Liver (tissue), 9 donors: Measurements from ENCODE around the gene CSPG5. TPM values are rescaled to one million over a fixed set of nuclear protein-coding genes. Genes with fewer than 3 reads are reported as not detected.

Experiments
- DNase-seq: peaks from one replicate; pipeline ENCODE4 v3.0.0-alpha.2; 2017; ENCODE audit warnings: low spot score
- H3K27ac ChIP-seq, 2 donors: one replicate each; pipeline ENCODE4 v1.7.0; 2013; ENCODE audit warnings: inconsistent platforms in 2 of 2, low read length in 2 of 2, control low read depth in 1 of 2, low read depth in 1 of 2, mild to moderate bottlenecking in 1 of 2
- H3K27me3 ChIP-seq, 4 donors: one replicate each; pipeline versions ENCODE4 v1.6.1 to v1.7.0; 2013; ENCODE audit warnings: low read length in 3 of 4, inconsistent platforms in 1 of 4, mild to moderate bottlenecking in 1 of 4, moderate library complexity in 1 of 4; ENCODE audit not compliant: control insufficient read depth in 4 of 4, insufficient read depth in 4 of 4
- H3K36me3 ChIP-seq, 4 donors: one replicate each; pipeline versions ENCODE4 v1.6.1 to v1.7.0; 2013; ENCODE audit warnings: low read length in 3 of 4, mild to moderate bottlenecking in 3 of 4, low read depth in 1 of 4, moderate library complexity in 1 of 4; ENCODE audit not compliant: control insufficient read depth in 4 of 4, insufficient read depth in 3 of 4
- H3K4me1 ChIP-seq, 4 donors: one replicate each; pipeline versions ENCODE4 v1.6.1 to v1.7.0; 2013; ENCODE audit warnings: low read length in 3 of 4, mild to moderate bottlenecking in 3 of 4, moderate library complexity in 1 of 4; ENCODE audit not compliant: control insufficient read depth in 4 of 4, insufficient read depth in 4 of 4
- H3K4me3 ChIP-seq, 3 donors: one replicate each; pipeline versions ENCODE4 v1.6.1 to v1.7.0; 2013; ENCODE audit warnings: low read length in 3 of 3, control low read depth in 1 of 3, low read depth in 1 of 3, mild to moderate bottlenecking in 1 of 3
- H3K9ac ChIP-seq, 2 donors: one replicate each; pipeline ENCODE4 v1.7.0; 2013; ENCODE audit warnings: low read length in 2 of 2, mild to moderate bottlenecking in 2 of 2, moderate library complexity in 2 of 2, control low read depth in 1 of 2, low read depth in 1 of 2
- H3K9me3 ChIP-seq, 4 donors: one replicate each; pipeline versions ENCODE4 v1.6.1 to v1.7.0; 2013; ENCODE audit warnings: low read length in 3 of 4; ENCODE audit not compliant: control insufficient read depth in 4 of 4
- CTCF ChIP-seq: fragments of 150-350 bp; IDR thresholded peaks from 2 replicates; pipeline ENCODE4 v1.5.1; 2017; ENCODE audit warnings: improper control_type of control experiment, low read depth, low read length; ENCODE audit not compliant: missing input control
- EGR1 ChIP-seq, 2 donors: IDR thresholded peaks; 2 replicates each; pipeline ENCODE4 v1.6.1; 2016 to 2018; ENCODE audit warnings: antibody characterized with exemption in 2 of 2, low read depth in 2 of 2
- FOXA1 ChIP-seq: IDR thresholded peaks from 2 replicates; pipeline ENCODE4 v1.6.1; 2016; ENCODE audit warnings: antibody characterized with exemption
- FOXA2 ChIP-seq: IDR thresholded peaks from 2 replicates; pipeline ENCODE4 v1.6.1; 2016; ENCODE audit warnings: antibody characterized with exemption
- GABPA ChIP-seq, 2 donors: IDR thresholded peaks in 1 of 2; conservative IDR thresholded peaks in 1 of 2; 2 replicates each; pipeline ENCODE4 v1.6.1; 2016; ENCODE audit warnings: antibody characterized with exemption in 2 of 2, mild to moderate bottlenecking in 1 of 2, moderate library complexity in 1 of 2
- HNF4A ChIP-seq, 2 donors: conservative IDR thresholded peaks; 2 replicates each; pipeline ENCODE4 v1.6.1; 2016; ENCODE audit warnings: antibody characterized with exemption in 2 of 2, mild to moderate bottlenecking in 2 of 2
- HNF4G ChIP-seq: IDR thresholded peaks from 2 replicates; pipeline ENCODE4 v1.6.1; 2016; ENCODE audit warnings: antibody characterized with exemption
- JUND ChIP-seq, 2 donors: IDR thresholded peaks; 2 replicates each; pipeline ENCODE4 v1.6.1; 2016; ENCODE audit warnings: antibody characterized with exemption in 2 of 2
- NR2F2 ChIP-seq: IDR thresholded peaks from 2 replicates; pipeline ENCODE4 v1.6.1; 2016; ENCODE audit warnings: antibody characterized with exemption
- RAD21 ChIP-seq, 2 donors: IDR thresholded peaks; 2 replicates each; pipeline ENCODE4 v1.6.1; 2016; ENCODE audit warnings: antibody characterized with exemption in 2 of 2, mild to moderate bottlenecking in 2 of 2
- RXRA ChIP-seq, 2 donors: IDR thresholded peaks; 2 replicates each; pipeline ENCODE4 v1.6.1; 2017 to 2018; ENCODE audit warnings: antibody characterized with exemption in 2 of 2, mild to moderate bottlenecking in 1 of 2
- SP1 ChIP-seq: IDR thresholded peaks from 2 replicates; pipeline ENCODE4 v1.6.1; 2018; ENCODE audit warnings: antibody characterized with exemption, mild to moderate bottlenecking
- TAF1 ChIP-seq: conservative IDR thresholded peaks from 2 replicates; pipeline ENCODE4 v1.6.1; 2016; ENCODE audit warnings: antibody characterized with exemption, mild to moderate bottlenecking
- YY1 ChIP-seq: IDR thresholded peaks from 2 replicates; pipeline ENCODE4 v1.6.1; 2016; ENCODE audit warnings: antibody characterized with exemption, mild to moderate bottlenecking
- ZBTB33 ChIP-seq: IDR thresholded peaks from 2 replicates; pipeline ENCODE4 v1.6.1; 2016; ENCODE audit warnings: antibody characterized with exemption
- WGBS: extraction: QIAGEN DNeasy Blood & Tissue Kit; methylation state at CpG from one replicate; pipeline ENCODE4 v1.1.7; 2013; 5-methylcytosine and 5-hydroxymethylcytosine counted together
- polyA plus RNA-seq, 2 donors: library from polyadenylated mRNA; stranded (reverse) in 1 of 2; unstranded in 1 of 2; fragments of 200-250 nt in 1 of 2; fragments of >200 nt in 1 of 2; fragmentation: Nextera tagmentation in 1 of 2; extraction: Ambion mirVana in 1 of 2; gene quantifications; one replicate each; pipeline versions ENCODE4 v1.2.1 to v1.2.3, GENCODE V29; 2013 to 2015
- total RNA-seq, 2 donors: library from RNA; depleted of rRNA; stranded (reverse); fragments of >200 nt; gene quantifications; one replicate each; pipeline ENCODE4 v1.2.3, GENCODE V29; 2014
- TF ChIP-seq, protein P1 (sequence below): IDR thresholded peaks from 2 replicates; pipeline ENCODE4 v1.6.1; 2016; ENCODE audit warnings: antibody characterized with exemption, mild to moderate bottlenecking
- TF ChIP-seq, protein P2 (sequence below): IDR thresholded peaks from 2 replicates; pipeline ENCODE4 v1.6.1; 2016; ENCODE audit warnings: antibody characterized with exemption
- TF ChIP-seq, protein P3 (sequence below): IDR thresholded peaks from 2 replicates; pipeline ENCODE4 v1.6.1; 2016; ENCODE audit warnings: antibody characterized with exemption
- donor health status: healthy.
- donor health status: healthy.
- donor health status: healthy.
- donor health status: healthy.
- donor health status: healthy.

Gene CSPG5
- total and polyA plus RNA-seq, 4 donors: 0.25 to 0.42 (median 0.33) TPM; not detected in 1

GRCh38 chr3:47583320-47584075 is 4.8 kb upstream of the CSPG5 start:
- 77% methylated on average over 3 of the region's 3 CpGs for WGBS

More at GRCh38 chr3:47583320-47584075, 4.8 kb upstream of the CSPG5 start:
- H3K9me3 ChIP-seq: no peaks in the 10 kb centered on the region
- no peak overlapping the region for H3K27ac ChIP-seq
- TF ChIP-seq SP1 (no peak), GABPA (IDR thresholded peaks at IDR 0.05 in 1 of 2, conservative IDR thresholded peaks at IDR 0.05 in 1 of 2) (no peak), FOXA2 (no peak), CTCF (no peak), TAF1 (no peak), RAD21 (IDR thresholded peaks at IDR 0.05) (no peak), EGR1 (IDR thresholded peaks at IDR 0.05; ENCODE audit: low read depth in 2 of 2) (no peak), YY1 (no peak), JUND (IDR thresholded peaks at IDR 0.05) (no peak), NR2F2 (no peak), FOXA1 (no peak), HNF4G (no peak), ZBTB33 (no peak), RXRA (IDR thresholded peaks at IDR 0.05) (no peak), HNF4A (conservative IDR thresholded peaks at IDR 0.05) (no peak)
- TF ChIP-seq, protein P1, sequence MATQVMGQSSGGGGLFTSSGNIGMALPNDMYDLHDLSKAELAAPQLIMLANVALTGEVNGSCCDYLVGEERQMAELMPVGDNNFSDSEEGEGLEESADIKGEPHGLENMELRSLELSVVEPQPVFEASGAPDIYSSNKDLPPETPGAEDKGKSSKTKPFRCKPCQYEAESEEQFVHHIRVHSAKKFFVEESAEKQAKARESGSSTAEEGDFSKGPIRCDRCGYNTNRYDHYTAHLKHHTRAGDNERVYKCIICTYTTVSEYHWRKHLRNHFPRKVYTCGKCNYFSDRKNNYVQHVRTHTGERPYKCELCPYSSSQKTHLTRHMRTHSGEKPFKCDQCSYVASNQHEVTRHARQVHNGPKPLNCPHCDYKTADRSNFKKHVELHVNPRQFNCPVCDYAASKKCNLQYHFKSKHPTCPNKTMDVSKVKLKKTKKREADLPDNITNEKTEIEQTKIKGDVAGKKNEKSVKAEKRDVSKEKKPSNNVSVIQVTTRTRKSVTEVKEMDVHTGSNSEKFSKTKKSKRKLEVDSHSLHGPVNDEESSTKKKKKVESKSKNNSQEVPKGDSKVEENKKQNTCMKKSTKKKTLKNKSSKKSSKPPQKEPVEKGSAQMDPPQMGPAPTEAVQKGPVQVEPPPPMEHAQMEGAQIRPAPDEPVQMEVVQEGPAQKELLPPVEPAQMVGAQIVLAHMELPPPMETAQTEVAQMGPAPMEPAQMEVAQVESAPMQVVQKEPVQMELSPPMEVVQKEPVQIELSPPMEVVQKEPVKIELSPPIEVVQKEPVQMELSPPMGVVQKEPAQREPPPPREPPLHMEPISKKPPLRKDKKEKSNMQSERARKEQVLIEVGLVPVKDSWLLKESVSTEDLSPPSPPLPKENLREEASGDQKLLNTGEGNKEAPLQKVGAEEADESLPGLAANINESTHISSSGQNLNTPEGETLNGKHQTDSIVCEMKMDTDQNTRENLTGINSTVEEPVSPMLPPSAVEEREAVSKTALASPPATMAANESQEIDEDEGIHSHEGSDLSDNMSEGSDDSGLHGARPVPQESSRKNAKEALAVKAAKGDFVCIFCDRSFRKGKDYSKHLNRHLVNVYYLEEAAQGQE: no peak
- TF ChIP-seq, protein P2, sequence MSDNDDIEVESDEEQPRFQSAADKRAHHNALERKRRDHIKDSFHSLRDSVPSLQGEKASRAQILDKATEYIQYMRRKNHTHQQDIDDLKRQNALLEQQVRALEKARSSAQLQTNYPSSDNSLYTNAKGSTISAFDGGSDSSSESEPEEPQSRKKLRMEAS: no peak
- TF ChIP-seq, protein P3, sequence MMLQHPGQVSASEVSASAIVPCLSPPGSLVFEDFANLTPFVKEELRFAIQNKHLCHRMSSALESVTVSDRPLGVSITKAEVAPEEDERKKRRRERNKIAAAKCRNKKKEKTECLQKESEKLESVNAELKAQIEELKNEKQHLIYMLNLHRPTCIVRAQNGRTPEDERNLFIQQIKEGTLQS: no peak
- H3K36me3 ChIP-seq: peaks cover 7 to 21% (median 14%) of the 10 kb centered on the region in 4 donors
- peaks cover 0 to 3% (median 0%) of the 10 kb centered on the region in 4 donors for H3K27me3 ChIP-seq
- no peak for DNase-seq
- H3K4me1 ChIP-seq: peaks cover 0 to 12% (median 8%) of the 10 kb centered on the region in 4 donors
- no peak overlapping the region for H3K4me3 ChIP-seq
- no peak overlapping the region for H3K9ac ChIP-seq
